H9 (cell line): ENCODE data around the gene CEBPE. TPM values are rescaled to one million over a fixed set of nuclear protein-coding genes. Genes with fewer than 3 reads are reported as not detected.

Source experiments
- DNase-seq: peaks from one replicate; pipeline ENCODE4 v3.0.0-alpha.2; 2017
- H2AFZ ChIP-seq: one replicate; pipeline ENCODE4 v1.6.1; 2013; ENCODE audit warnings: mild to moderate bottlenecking, low read length, control low read depth, moderate library complexity
- H2AK5ac ChIP-seq: 2 replicates; pipeline ENCODE4 v1.6.1; 2013; ENCODE audit warnings: low read length, control low read depth, mixed read lengths; ENCODE audit not compliant: insufficient read length
- H2BK120ac ChIP-seq: one replicate; pipeline ENCODE4 v1.6.1; 2013; ENCODE audit warnings: low read depth, mild to moderate bottlenecking, low read length, control low read depth, inconsistent platforms; ENCODE audit not compliant: poor library complexity, severe bottlenecking
- H2BK12ac ChIP-seq: 2 replicates; pipeline ENCODE4 v1.6.1; 2013; ENCODE audit warnings: low read length, control low read depth, mixed read lengths, low read depth; ENCODE audit not compliant: insufficient read length
- H2BK15ac ChIP-seq: 2 replicates; pipeline ENCODE4 v1.6.1; 2013; ENCODE audit warnings: low read depth, low read length, control low read depth
- H2BK20ac ChIP-seq: one replicate; pipeline ENCODE4 v1.6.1; 2013; ENCODE audit warnings: low read depth, mild to moderate bottlenecking, low read length, control low read depth, inconsistent platforms; ENCODE audit not compliant: poor library complexity, severe bottlenecking
- H2BK5ac ChIP-seq: 2 replicates; pipeline ENCODE4 v1.6.1; 2013; ENCODE audit warnings: low read length, control low read depth, mixed read lengths; ENCODE audit not compliant: insufficient read length
- H3K14ac ChIP-seq: 2 replicates; pipeline ENCODE4 v1.6.1; 2013; ENCODE audit warnings: low read length, control low read depth; ENCODE audit not compliant: insufficient read depth
- H3K18ac ChIP-seq: 2 replicates; pipeline ENCODE4 v1.6.1; 2013; ENCODE audit warnings: low read depth, mild to moderate bottlenecking, mixed read lengths, low read length, control low read depth; ENCODE audit not compliant: insufficient read length
- H3K23ac ChIP-seq: 2 replicates; pipeline ENCODE4 v1.6.1; 2013; ENCODE audit warnings: low read length, control low read depth, mixed read lengths, low read depth; ENCODE audit not compliant: insufficient read length
- H3K23me2 ChIP-seq: 2 replicates; pipeline ENCODE4 v1.6.1; 2013; ENCODE audit warnings: low read depth, mild to moderate bottlenecking, mixed read lengths, low read length, control low read depth; ENCODE audit not compliant: insufficient read length, poor library complexity, severe bottlenecking
- H3K27ac ChIP-seq: 2 replicates; pipeline ENCODE4 v1.5.1; 2013; ENCODE audit warnings: low read length, control low read depth, mixed read lengths, low read depth; ENCODE audit not compliant: insufficient read length
- H3K27me3 ChIP-seq: 2 replicates; pipeline ENCODE4 v1.6.1; 2013; ENCODE audit warnings: low read length, control low read depth, inconsistent platforms; ENCODE audit not compliant: insufficient read depth
- H3K4ac ChIP-seq: 2 replicates; pipeline ENCODE4 v1.6.1; 2013; ENCODE audit warnings: low read depth, mild to moderate bottlenecking, control low read depth, inconsistent platforms, low read length, moderate library complexity
- H3K4me1 ChIP-seq: 2 replicates; pipeline ENCODE4 v1.6.1; 2013; ENCODE audit warnings: low read length, control low read depth, inconsistent platforms; ENCODE audit not compliant: insufficient read depth
- H3K4me2 ChIP-seq: 2 replicates; pipeline ENCODE4 v1.6.1; 2013; ENCODE audit warnings: low read length, control low read depth, mixed read lengths; ENCODE audit not compliant: insufficient read length, insufficient read depth
- H3K56ac ChIP-seq: 2 replicates; pipeline ENCODE4 v1.6.1; 2013; ENCODE audit warnings: low read depth, mild to moderate bottlenecking, mixed read lengths, low read length, control low read depth; ENCODE audit not compliant: insufficient read length
- H3K79me1 ChIP-seq: 2 replicates; pipeline ENCODE4 v1.6.1; 2013; ENCODE audit warnings: low read depth, mild to moderate bottlenecking, moderate library complexity, low read length, control low read depth, inconsistent platforms; ENCODE audit not compliant: insufficient read depth, poor library complexity, severe bottlenecking
- H3K79me2 ChIP-seq: 2 replicates; pipeline ENCODE4 v1.6.1; 2013; ENCODE audit warnings: low read length, control low read depth, inconsistent platforms; ENCODE audit not compliant: insufficient read depth
- H3K9ac ChIP-seq: 2 replicates; pipeline ENCODE4 v1.6.1; 2013; ENCODE audit warnings: low read length, control low read depth, mixed read lengths; ENCODE audit not compliant: insufficient read length; ENCODE audit errors: extremely low read depth
- H3K9me3 ChIP-seq: one replicate; pipeline ENCODE4 v1.6.1; 2013; ENCODE audit warnings: low read depth, low read length, inconsistent platforms; ENCODE audit not compliant: control insufficient read depth
- H3T11ph ChIP-seq: one replicate; pipeline ENCODE4 v1.6.1; 2013; ENCODE audit warnings: mild to moderate bottlenecking, low read length, control low read depth, inconsistent platforms
- H4K20me1 ChIP-seq: one replicate; pipeline ENCODE4 v1.6.1; 2013; ENCODE audit not compliant: control insufficient read depth, insufficient read length, insufficient read depth
- H4K5ac ChIP-seq: 2 replicates; pipeline ENCODE4 v1.6.1; 2013; ENCODE audit warnings: low read depth, mild to moderate bottlenecking, mixed read lengths, low read length, control low read depth; ENCODE audit not compliant: insufficient read length
- H4K8ac ChIP-seq: replicated peaks from 2 replicates; pipeline ENCODE4 v1.6.1; 2013; ENCODE audit warnings: low read length, control low read depth, mixed read lengths, low read depth; ENCODE audit not compliant: insufficient read length
- H4K91ac ChIP-seq: 2 replicates; pipeline ENCODE4 v1.6.1; 2013; ENCODE audit warnings: low read depth, mild to moderate bottlenecking, moderate library complexity, mixed read lengths, low read length, control low read depth; ENCODE audit not compliant: insufficient read length
- H3K27ac Mint-ChIP-seq, 3 experiments: 2 replicates in 2 of 3; 3 replicates in 1 of 3; pipeline ENCODE4 v1.8.0; 2020 to 2021; ENCODE audit warnings: mixed read lengths in 3 of 3, mild to moderate bottlenecking in 1 of 3, moderate library complexity in 1 of 3
- H3K27me3 Mint-ChIP-seq: 2 replicates; pipeline ENCODE4 v1.8.0; 2021; ENCODE audit warnings: low read depth, mild to moderate bottlenecking, moderate library complexity, mixed read lengths
- H3K36me3 Mint-ChIP-seq, 3 experiments: 2 replicates in 2 of 3; 3 replicates in 1 of 3; pipeline ENCODE4 v1.8.0; 2020 to 2021; ENCODE audit warnings: low read depth in 3 of 3, mixed read lengths in 3 of 3; ENCODE audit not compliant: insufficient read depth in 1 of 3
- H3K4me1 Mint-ChIP-seq, 2 experiments: 2 replicates each; pipeline ENCODE4 v1.8.0; 2020; ENCODE audit warnings: mixed read lengths in 2 of 2
- H3K4me3 Mint-ChIP-seq, 2 experiments: 2 replicates in 1 of 2; 3 replicates in 1 of 2; pipeline ENCODE4 v1.8.0; 2020 to 2021; ENCODE audit warnings: mild to moderate bottlenecking in 2 of 2, mixed read lengths in 2 of 2, moderate library complexity in 1 of 2
- H3K9me3 Mint-ChIP-seq, 2 experiments: 2 replicates in 1 of 2; 3 replicates in 1 of 2; pipeline ENCODE4 v1.8.0; 2020; ENCODE audit warnings: mild to moderate bottlenecking in 2 of 2, mixed read lengths in 2 of 2, moderate library complexity in 1 of 2
- CTCF ChIP-seq: fragments of 200-600 bp; sonication (generic); conservative IDR thresholded peaks from 3 replicates; pipeline ENCODE4 v1.8.0; 2021; ENCODE audit warnings: antibody characterized with exemption, mild to moderate bottlenecking
- WGBS: extraction: QIAGEN DNeasy Blood & Tissue Kit; methylation state at CpG from one replicate; pipeline ENCODE4 v1.1.7; 2013; ENCODE audit warnings: missing lambda C conversion rate, low lambda C conversion rate, mixed read lengths; ENCODE audit not compliant: insufficient read length; ENCODE audit errors: extremely low coverage; 5-methylcytosine and 5-hydroxymethylcytosine counted together
- total RNA-seq: library from RNA; stranded (reverse); gene quantifications from 2 replicates; pipeline ENCODE4 v1.2.1, GENCODE V29; 2021

Gene CEBPE
- total RNA-seq, 1 experiment from 2014 or later, result not detected

GRCh38 chr14:23086565-23086964 lies 32.5 kb downstream of the CEBPE start:
- H2BK5ac ChIP-seq, result no peak overlapping the region
- H4K8ac ChIP-seq, result no peak overlapping the region
- no peak overlapping the region for H3K4ac ChIP-seq
- H3K4me2 ChIP-seq, result no peak overlapping the region
- H4K20me1 ChIP-seq, result no peaks in the 10 kb centered on the region
- Mint-ChIP-seq H3K4me1 (no peaks in the 10 kb centered on the region), H3K36me3 (peaks cover 42 to 90% (median 84%) of the 10 kb centered on the region in 3 experiments; a peak in 6 of 7 replicates), H3K27me3 (no peaks in the 10 kb centered on the region), H3K27ac (no peak overlapping the region), H3K4me3 (no peak overlapping the region), H3K9me3 (no peaks in the 10 kb centered on the region)
- no peaks in the 10 kb centered on the region for H3K27me3 ChIP-seq
- H4K5ac ChIP-seq, result no peak overlapping the region
- H3K23me2 ChIP-seq, result no peaks in the 10 kb centered on the region
- DNase-seq, result no peak
- H2BK20ac ChIP-seq, result no peak overlapping the region
- no peak overlapping the region for H2AFZ ChIP-seq
- H4K91ac ChIP-seq, result no peak overlapping the region
- WGBS, result no CpG with 5 or more reads among the region's 1 CpG
- H3K4me1 ChIP-seq, result no peaks in the 10 kb centered on the region
- no peak overlapping the region for H3K56ac ChIP-seq
- no peak overlapping the region for H2BK120ac ChIP-seq
- H3K27ac ChIP-seq, result no peak overlapping the region
- H3K79me2 ChIP-seq, result no peaks in the 10 kb centered on the region
- H2AK5ac ChIP-seq, result no peak overlapping the region
- no peak overlapping the region for H2BK12ac ChIP-seq
- H2BK15ac ChIP-seq, result no peak overlapping the region
- H3K14ac ChIP-seq, result no peak overlapping the region
- no peaks in the 10 kb centered on the region for H3K9me3 ChIP-seq
- no peaks in the 10 kb centered on the region for H3K79me1 ChIP-seq
- H3K18ac ChIP-seq, result no peak overlapping the region
- H3K23ac ChIP-seq, result no peak overlapping the region
- TF ChIP-seq CTCF, result no peak
- no peak overlapping the region for H3K9ac ChIP-seq
- H3T11ph ChIP-seq, result no peak overlapping the region
